LHCN-M2 (cell line): ENCODE measurements around the gene NLRC5. TPM values are rescaled to one million over a fixed set of nuclear protein-coding genes. Genes with fewer than 3 reads are reported as not detected.
"Not testable (repeated sequence)": the region's sequence is repeated elsewhere in the genome, so short reads cannot be mapped to it uniquely, and the experiment has no call there.

Source experiments
- DNase-seq: peaks from one replicate; pipeline ENCODE4 v3.0.0-alpha.2; 2012; ENCODE audit warnings: low read depth
- total RNA-seq: library from RNA; depleted of rRNA; stranded (reverse); fragments of >200 nt; gene quantifications from 2 replicates; pipeline ENCODE4 v1.2.3, GENCODE V29; 2014

NLRC5 gene
- total RNA-seq, 1 experiment from 2014 or later: 22.3 TPM

GRCh38 chr16:57000271-57001025 lies 11.1 kb downstream of the NLRC5 start:
- peak; percentile 96 for DNase-seq

DNA sequence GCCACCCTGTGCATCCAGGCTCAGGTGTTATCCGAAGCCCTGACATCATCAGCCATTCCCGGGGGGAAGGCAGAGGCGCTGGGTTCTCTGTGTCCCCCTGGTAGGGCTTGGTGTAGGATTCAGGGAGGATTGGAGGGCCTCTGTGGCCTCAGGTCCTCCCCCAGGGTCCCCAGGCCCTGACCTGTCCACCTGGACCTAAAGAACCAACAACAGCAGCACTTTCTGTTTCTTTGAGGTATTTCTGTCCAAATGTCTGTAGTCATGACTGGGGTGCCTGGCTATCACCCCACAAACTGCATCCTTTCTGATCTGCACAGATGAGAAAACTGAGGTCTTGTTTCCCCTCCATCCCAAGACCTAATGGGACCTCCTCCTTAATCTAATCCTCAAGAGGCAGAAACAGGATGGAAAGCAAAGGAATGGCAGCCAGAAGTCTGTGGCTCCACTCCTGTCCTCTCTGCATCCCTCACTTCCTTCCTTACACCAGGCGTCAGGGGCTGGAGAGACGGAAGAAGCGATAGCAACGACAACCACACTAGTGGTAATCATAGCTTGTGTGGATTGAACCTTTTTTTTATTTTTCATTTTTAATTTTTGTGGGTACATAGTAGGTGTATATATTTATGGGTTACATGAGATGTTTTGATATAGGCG lies 11.8 kb downstream of the NLRC5 start:
- no peak for DNase-seq

DNA sequence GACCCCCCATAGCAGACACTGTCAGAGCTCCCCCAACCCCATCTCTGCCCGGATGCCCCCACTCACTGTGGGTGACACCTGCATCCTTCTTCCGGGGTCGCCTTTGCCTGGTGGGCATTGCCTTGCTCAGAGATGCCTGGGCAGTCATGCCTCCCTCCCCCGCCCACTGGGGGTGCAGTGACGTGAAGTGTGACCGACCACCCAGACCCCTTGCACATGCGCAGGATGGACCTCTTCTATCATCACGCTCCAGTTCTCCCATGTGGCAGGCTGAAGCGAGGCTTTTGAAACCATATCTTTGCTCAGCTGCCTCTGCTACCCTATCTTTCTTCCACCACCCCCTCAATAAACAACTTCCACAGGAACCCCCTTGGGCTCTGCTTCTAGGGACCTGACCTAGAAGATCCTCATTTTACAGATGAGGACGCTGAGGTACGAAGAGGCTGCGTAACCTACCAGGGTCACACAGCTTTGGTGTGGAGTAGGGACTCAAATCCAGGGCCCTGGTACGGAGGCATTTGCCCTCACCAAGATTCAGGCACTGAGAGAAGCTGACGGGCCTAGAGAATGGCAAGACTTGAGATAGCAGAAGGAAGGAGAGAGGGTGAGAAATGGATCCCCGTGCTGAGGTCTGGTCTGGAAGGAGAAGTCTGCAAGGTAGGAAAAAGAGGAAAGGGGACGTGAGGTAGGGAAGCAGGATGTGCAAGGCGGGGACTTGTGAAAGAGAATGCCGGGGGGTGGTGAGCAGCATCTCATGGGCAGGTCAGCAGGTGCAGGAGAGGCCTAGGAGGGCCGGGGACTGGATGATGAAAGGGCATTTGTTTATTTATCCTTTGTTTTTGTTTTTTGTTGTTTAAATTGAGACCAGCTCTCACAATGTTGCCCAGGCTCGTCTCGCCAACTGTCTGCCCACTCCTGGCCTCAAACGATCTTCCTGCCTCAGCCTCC lies 14.4 kb downstream of the NLRC5 start:
- no peak for DNase-seq

DNA sequence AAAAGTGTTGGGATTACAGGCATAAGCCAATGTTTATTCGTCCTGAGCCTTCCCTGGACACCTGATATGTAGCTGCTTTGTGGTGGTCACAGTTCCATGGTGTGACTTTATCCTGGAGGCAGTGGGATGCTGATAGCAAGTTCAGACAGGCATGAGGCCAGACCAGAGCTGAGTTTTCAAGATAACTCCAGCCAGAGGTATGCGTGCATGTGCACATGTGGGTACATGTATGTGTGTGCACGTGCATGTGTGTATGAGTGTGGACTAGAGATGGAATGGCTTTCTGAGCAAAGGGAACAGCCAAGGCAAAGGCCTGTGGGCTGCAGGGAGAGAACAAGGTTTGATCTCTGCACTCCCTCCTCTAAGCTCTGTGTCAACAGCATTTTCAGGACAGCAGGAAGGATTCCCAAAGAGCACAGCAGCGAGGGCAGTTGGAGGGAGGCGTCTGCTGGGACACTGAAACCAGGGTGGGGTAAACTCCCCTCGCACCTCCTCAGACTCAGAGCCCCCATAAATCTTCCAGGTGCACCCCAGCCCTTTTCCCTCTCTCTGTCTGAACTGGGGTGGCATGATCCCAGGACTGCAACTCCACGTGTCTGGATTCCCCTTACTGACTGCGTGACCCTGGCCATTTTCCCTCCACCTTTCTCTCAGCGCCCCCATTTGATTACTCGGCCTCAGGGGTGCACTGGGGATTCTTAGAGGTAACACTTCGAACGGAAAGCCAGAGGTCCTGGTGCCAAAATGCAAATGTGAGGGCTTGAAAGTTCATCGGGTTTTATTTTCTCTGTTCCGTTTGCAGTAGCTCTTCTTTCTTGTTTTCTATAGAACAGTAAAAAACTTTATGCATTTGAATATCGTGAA lies 15.3 kb downstream of the NLRC5 start:
- no peak for DNase-seq

GRCh38 chr16:57005597-57005996 lies 16.2 kb downstream of the NLRC5 start:
- DNase-seq: not testable (repeated sequence)

- no peak for DNase-seq
These were observed 17.7 kb downstream of the NLRC5 start for GRCh38 chr16:57007050-57007449.

DNA sequence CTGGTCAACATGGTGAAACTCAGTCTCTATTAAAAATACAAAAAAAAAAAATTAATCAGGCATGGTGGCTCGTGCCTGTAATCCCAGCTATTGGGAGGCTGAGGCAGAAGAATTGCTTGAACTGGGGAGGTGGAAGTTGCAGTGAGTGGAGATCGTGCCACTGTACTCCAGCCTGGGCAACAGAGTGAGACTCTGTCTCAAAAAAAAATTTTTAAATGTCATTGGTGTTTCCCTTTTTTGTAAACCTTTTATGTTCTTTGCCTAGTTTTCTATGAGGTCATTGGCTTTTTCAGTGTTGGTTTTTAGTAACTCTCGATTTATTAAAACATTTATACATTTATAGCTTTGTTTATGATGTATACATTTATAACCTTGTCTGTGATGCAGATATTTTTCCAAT lies 18.2 kb downstream of the NLRC5 start:
- DNase-seq: no peak

GRCh38 chr16:57008440-57008839 lies 19.1 kb downstream of the NLRC5 start:
- DNase-seq: no peak

DNA sequence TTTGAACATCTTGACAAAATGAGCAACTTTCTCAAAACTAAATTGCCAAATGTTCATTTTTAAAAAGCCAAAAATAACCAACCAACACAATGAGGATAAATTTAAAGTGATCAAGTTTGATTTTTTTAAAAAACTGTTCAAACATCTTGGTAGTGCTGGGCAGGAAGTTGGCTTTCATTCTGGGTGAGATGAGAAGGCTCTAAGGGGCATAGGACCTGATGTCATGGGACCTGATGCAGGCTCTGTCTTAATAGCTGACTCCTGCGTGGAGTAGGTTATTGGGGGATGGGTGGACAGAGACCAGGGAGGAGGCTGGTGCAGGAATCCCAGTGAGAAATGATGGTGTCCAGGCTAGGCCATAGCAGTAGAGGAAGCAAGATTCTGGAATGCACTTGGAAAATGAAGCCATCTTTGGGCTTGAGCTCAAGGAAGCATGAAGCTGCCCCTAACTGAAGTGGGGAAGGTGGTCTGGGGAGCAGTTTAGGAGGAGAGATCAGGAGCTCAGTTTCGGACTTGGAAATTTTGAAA lies 20.4 kb downstream of the NLRC5 start:
- DNase-seq: no peak

- DNase-seq: no peak
These were observed 23.0 kb downstream of the NLRC5 start for GRCh38 chr16:57012353-57012752.

DNA sequence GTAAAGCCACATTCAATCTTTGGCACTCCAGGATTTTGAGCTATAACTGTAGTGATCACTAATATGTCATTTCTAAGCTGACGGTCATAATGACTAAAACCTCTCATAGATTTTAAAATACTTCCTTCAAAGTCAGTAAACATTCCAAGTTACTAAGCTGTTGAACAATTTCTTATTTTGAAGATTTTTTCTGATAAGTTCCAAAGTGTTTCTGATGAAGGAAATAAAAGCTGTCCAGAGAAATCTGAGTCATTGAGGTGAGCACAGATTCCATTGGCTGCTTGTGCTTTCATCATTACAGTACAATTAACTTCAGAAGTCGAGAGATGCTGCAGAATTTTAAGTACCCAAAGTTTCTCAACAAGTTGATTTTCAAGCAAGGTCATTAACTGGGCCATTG lies 23.9 kb downstream of the NLRC5 start:
- DNase-seq: peak; percentile 29

DNA sequence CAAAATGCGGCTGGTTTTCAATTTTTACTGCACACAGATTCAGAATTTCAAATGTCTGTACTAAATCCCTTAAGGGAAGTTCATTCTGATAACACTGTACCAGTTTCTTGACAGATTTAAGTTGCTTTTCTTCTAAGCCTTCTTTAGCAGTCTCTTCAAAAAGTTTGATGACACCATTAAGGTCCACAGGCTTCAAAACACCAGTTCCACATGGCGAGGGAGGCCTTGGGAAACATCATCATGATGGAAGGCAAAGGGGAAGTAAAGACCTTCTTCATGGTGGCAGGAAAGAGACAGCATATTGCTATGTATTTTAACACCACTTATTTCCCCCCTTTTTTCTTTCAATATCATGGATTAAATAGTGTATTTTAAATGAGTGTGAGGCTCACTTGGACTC lies 24.5 kb downstream of the NLRC5 start:
- no peak for DNase-seq

DNA sequence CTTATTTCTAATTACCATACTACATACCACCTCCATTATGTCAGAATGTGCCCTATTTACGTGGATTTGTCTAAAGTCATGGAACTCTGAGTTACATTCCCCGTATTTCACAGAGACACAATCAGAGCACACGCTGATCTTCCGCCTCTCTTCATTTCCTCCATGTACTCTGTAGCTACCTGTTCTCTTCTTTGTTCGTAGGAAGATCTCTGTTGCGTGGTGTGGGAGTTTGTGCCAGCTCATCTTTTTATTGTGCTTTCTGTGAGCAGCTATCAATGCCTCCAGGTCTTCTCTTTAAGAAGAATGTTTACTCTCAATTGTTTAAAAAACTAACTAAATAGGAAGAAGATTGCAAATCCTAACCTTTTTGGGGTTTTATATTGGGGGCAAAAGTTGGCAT lies 26.9 kb downstream of the NLRC5 start:
- DNase-seq: no peak

DNA sequence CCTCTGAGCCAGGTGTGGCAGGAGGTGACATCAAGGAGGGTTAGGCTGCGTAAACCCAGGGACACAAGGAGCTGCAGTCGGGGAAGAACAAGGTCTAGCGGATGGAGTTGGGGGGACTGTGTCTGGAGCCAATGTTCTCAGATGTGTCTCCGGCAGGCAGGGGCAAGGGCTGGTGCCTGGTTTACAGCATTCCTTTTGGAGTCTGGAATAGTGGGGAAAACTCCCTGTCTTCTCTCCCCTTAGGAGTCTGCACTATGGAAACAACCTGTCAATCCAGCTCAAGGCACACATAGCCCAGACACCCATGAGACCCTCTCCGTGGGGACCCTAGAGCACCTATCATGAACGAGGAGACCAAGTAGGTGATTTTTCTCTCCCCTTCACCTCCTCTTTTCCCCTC lies 27.5 kb downstream of the NLRC5 start:
- no peak for DNase-seq

DNA sequence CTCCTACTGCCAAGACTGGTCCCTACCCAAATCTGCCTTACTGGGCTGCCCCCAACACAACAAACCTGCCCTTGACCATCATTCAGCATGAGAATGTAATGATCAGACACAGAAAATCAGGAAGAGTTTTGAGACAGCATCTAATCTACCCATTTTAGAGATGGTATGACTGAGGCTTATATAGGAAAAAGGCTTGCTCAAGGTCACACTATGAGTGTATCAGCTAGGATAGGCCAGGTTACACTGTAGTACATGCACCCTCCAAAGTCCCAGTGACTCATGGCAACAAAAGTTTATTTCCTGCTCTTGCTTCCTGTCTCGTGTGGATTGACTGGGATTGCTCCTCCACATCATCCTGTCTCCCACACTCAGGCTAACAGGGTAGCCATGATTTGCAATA lies 27.9 kb downstream of the NLRC5 start:
- peak; percentile 50 for DNase-seq

DNA sequence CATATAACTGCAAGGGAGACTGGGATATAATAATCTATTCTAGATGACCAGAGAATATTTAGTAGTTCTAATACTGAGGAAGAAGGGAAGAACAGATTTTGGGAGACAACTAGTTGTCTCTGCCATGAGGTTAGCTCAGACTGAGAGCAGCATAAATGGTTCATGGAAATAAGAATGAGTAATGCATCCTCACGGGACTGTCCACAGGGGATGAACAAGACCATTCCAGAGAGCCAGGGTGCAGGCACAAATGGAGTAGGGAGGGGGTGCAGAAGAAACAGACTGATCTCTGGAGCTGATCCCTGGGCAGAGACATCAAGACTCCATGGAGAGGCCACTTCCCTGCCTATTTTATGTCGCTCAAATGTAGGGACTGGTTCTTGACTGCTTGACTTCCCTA lies 30.4 kb downstream of the NLRC5 start:
- DNase-seq: peak; percentile 26

DNA sequence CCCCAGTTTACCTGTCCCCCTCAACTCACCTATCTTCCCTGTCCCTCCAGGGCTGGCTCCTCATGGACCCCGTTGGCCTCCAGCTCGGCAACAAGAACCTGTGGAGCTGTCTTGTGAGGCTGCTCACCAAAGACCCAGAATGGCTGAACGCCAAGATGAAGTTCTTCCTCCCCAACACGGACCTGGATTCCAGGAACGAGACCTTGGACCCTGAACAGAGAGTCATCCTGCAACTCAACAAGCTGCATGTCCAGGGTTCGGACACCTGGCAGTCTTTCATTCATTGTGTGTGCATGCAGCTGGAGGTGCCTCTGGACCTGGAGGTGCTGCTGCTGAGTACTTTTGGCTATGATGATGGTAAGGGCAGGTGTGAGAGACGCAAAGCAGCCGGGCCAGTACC lies 31.3 kb downstream of the NLRC5 start:
- DNase-seq: no peak

DNA sequence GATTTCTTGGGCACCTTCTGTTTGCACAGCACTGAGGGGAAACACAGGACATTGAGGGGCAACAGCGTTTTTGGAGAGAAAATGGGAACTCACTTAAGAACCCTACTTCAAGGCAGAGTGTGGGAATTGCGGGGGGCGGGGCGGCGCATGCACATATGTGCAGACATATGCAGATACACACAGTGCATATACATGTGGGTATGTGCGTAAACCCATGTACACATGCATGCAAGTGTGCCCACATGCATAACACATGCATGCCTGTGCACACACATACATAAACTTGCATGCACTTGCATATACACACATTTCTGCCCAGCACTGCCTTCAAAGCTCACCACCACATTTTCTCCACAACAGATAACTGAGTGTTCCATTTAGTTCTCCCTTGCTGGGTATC lies 32.4 kb downstream of the NLRC5 start:
- no peak for DNase-seq

GRCh38 chr16:57022445-57022844 lies 33.1 kb downstream of the NLRC5 start:
- no peak for DNase-seq

DNA sequence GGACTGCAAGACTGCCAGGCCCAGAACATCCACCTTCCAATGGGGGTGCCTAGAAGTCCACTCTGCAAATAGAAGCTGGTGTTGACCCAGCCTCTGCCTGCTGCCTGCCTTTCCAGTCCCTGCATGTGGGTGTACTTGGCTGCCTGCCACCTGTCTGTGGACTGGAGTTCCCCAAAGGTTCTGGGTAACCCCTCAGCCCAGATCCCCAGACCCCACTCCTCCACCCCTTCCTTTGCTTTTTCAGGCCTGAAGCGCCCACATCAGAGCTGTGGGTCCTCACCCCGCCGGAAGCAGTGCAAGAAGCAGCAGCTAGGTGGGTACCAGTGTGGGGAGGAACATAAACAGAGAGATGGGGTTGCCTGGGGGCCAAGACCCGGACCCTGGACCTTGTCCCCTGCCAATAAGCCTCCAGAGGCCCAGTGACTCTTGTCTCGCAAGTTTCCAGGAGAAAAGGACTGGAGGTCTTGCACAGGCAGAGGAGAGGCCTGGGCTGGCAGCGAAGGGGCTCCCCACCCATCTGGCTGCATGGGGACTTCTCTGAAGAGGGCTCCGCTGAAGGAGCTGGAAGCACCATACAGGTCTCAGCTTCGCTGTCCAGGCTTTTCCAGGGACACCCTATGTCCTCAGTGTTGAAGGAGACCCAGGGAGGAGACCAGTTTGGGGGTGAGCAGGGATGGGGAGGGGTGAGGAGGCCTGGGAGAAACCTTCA lies 34.3 kb downstream of the NLRC5 start:
- DNase-seq: no peak
